HepG2 (cell line): ENCODE data around the gene STRBP. TPM values are rescaled to one million over a fixed set of nuclear protein-coding genes. Genes with fewer than 3 reads are reported as not detected.

ENCODE experiments used
- ATAC-seq: fragments of 200-7000 bp; cut with Tn5 transposase; 3 replicates; pipeline ENCODE4 v1.9.1; 2020; ENCODE audit warnings: mild to moderate bottlenecking, moderate library complexity
- BruUV-seq: library from RNA; stranded (reverse); fragments of 400-500 nt; replicated peaks from 2 replicates; lab custom pipeline; 2021; lab: Mats Ljungman, UMichigan
- CTCF ChIA-PET: fragments of 300-600 bp; formaldehyde crosslinking; extraction: SDS; loops from one replicate; lab custom pipeline; 2021; ENCODE audit warnings: low total read pairs, inconsistent platforms, low intra/inter-chr PET ratio; lab: Yijun Ruan, JAX
- POLR2A ChIA-PET: fragments of 350-600 bp; sonication (Branson Sonifier 250); formaldehyde crosslinking; loops from one replicate; lab custom pipeline; 2020; ENCODE audit warnings: antibody characterized with exemption, inconsistent platforms; lab: Yijun Ruan, JAX
- DNase-seq: peaks from one replicate; pipeline ENCODE4 v3.0.0-alpha.2; 2015; ENCODE audit warnings: low spot score
- FAIRE-seq: peaks from 3 replicates; lab custom pipeline; 2011; peaks lifted over from hg19 to GRCh38; lab: Jason Lieb, UNC
- H2AFZ ChIP-seq: one replicate; pipeline ENCODE4 v1.6.1; 2011; ENCODE audit warnings: low read length, inconsistent platforms
- H3K27ac ChIP-seq: fragments of 300-600 bp; 3 replicates; pipeline ENCODE4 v1.8.0; 2011; ENCODE audit warnings: mixed run types, mild to moderate bottlenecking, mixed read lengths, low read length, inconsistent platforms; ENCODE audit not compliant: insufficient read depth; ENCODE audit errors: extremely low read length
- H3K27me3 ChIP-seq, 2 experiments: fragments of 200-600 bp in 1 of 2; 2 replicates in 1 of 2; 3 replicates in 1 of 2; pipeline versions ENCODE4 v1.6.0 to v1.8.0; 2011; ENCODE audit warnings: low read length in 2 of 2, mild to moderate bottlenecking in 2 of 2, moderate library complexity in 2 of 2, inconsistent platforms in 1 of 2; ENCODE audit not compliant: insufficient read depth in 2 of 2, control insufficient read depth in 1 of 2
- H3K36me3 ChIP-seq, 2 experiments: fragments of 200-600 bp in 1 of 2; replicated peaks in 1 of 2; 2 replicates in 1 of 2; 3 replicates in 1 of 2; pipeline versions ENCODE4 v1.5.1 to v1.8.0; 2011; ENCODE audit warnings: low read length in 2 of 2, inconsistent platforms in 1 of 2; ENCODE audit not compliant: insufficient read depth in 2 of 2, control insufficient read depth in 1 of 2
- H3K4me1 ChIP-seq: 2 replicates; pipeline ENCODE4 v1.5.1; 2012; ENCODE audit warnings: low read length, inconsistent platforms; ENCODE audit not compliant: insufficient read depth
- H3K4me2 ChIP-seq: 2 replicates; pipeline ENCODE4 v1.6.0; 2011; ENCODE audit warnings: low read depth, low read length, inconsistent platforms
- H3K4me3 ChIP-seq, 3 experiments: fragments of 200-600 bp in 1 of 3; sonication (generic), shearing (Covaris generic) in 1 of 3; replicated peaks in 1 of 3; 2 replicates each; pipeline ENCODE4 v1.5.1; 2011 to 2016; ENCODE audit warnings: low read length in 3 of 3, inconsistent platforms in 2 of 3, low read depth in 2 of 3, mild to moderate bottlenecking in 2 of 3, control low read depth in 1 of 3, mixed read lengths in 1 of 3; ENCODE audit not compliant: insufficient read depth in 1 of 3
- H3K79me2 ChIP-seq: one replicate; pipeline ENCODE4 v1.6.1; 2011; ENCODE audit warnings: low read length, inconsistent platforms; ENCODE audit not compliant: insufficient read depth
- H3K9ac ChIP-seq: 2 replicates; pipeline ENCODE4 v1.6.0; 2011; ENCODE audit warnings: mild to moderate bottlenecking, low read depth, low read length, inconsistent platforms; ENCODE audit not compliant: insufficient read depth
- H3K9me3 ChIP-seq: 2 replicates; pipeline ENCODE4 v1.5.1; 2012; ENCODE audit warnings: mild to moderate bottlenecking, low read length
- H4K20me1 ChIP-seq: 2 replicates; pipeline ENCODE4 v1.6.0; 2011; ENCODE audit warnings: inconsistent platforms, mild to moderate bottlenecking, low read length, moderate library complexity; ENCODE audit not compliant: insufficient read depth
- AGO2 ChIP-seq: fragments of 200-400 bp; formaldehyde crosslinking; optimal IDR thresholded peaks from 2 replicates; pipeline ENCODE3; 2017; ENCODE audit warnings: mild to moderate bottlenecking, low read depth, low read length, moderate library complexity
- CREB1 ChIP-seq, 2 experiments: fragments of 450-650 bp in 1 of 2; IDR thresholded peaks; 2 replicates each; pipeline ENCODE4 v1.6.1; 2016 to 2017; ENCODE audit warnings: control low read depth in 1 of 2, mild to moderate bottlenecking in 1 of 2, missing compliant biosample characterization in 1 of 2, missing genetic modification characterization in 1 of 2
- FOXK2 ChIP-seq: fragments of 450-650 bp; IDR thresholded peaks from 2 replicates; pipeline ENCODE4 v1.6.1; 2016
- NFYC ChIP-seq: IDR thresholded peaks from 2 replicates; pipeline ENCODE4 v1.6.1; 2016; ENCODE audit warnings: missing genetic modification reagents, missing compliant biosample characterization
- SMAD3 ChIP-seq: sonication (generic); formaldehyde crosslinking; IDR thresholded peaks from 2 replicates; pipeline ENCODE4 v1.4.0; 2020; ENCODE audit warnings: missing genetic modification reagents
- ZBTB7A ChIP-seq: sonication (generic); formaldehyde crosslinking; IDR thresholded peaks from 2 replicates; pipeline ENCODE4 v1.8.0; 2022; ENCODE audit warnings: mild to moderate bottlenecking, missing genetic modification reagents
- ZNF296 ChIP-seq: sonication (generic); formaldehyde crosslinking; conservative IDR thresholded peaks from 2 replicates; pipeline ENCODE4 v1.5.0; 2020; ENCODE audit warnings: mild to moderate bottlenecking, missing genetic modification reagents
- ZNF703 ChIP-seq: sonication (generic); formaldehyde crosslinking; IDR thresholded peaks from 2 replicates; pipeline ENCODE4 v1.5.1; 2020; ENCODE audit warnings: missing genetic modification reagents, mild to moderate bottlenecking, moderate library complexity, borderline replicate concordance
- WGBS: methylation state at CpG from one replicate; pipeline ENCODE4 v1.1.6; 2017; ENCODE audit warnings: low lambda C conversion rate; 5-methylcytosine and 5-hydroxymethylcytosine counted together
- in situ Hi-C: cut with HindIII; loops from 2 replicates; pipeline ENCODE4 v1.10.0; 2017; ENCODE audit warnings: low pct_unique_long_range_greater_than_20kb; ENCODE audit not compliant: extremely low pct_ligation_motif_present
- intact Hi-C: fragments of 100-400 bp; cut with micrococcal nuclease; formaldehyde crosslinking; loops from one replicate; pipeline ENCODE4 v1.10.0; 2022; ENCODE audit not compliant: unreplicated experiment
- polyA plus RNA-seq, 8 experiments: library from polyadenylated mRNA; depleted of rRNA in 3 of 8; stranded (reverse) in 7 of 8; unstranded in 1 of 8; fragments of >200 nt; fragmentation: Illumina TruSeq in 4 of 8; extraction: Trizol in 4 of 8; gene quantifications; 2 replicates each; pipeline versions ENCODE4 v1.2.1 to v1.2.3, GENCODE V29; 2011 to 2016; ENCODE audit warnings: low read depth in 4 of 8, missing spikeins in 1 of 8, mixed read lengths in 1 of 8; ENCODE audit not compliant: insufficient read depth in 1 of 8
- total RNA-seq, 5 experiments: library from RNA; depleted of rRNA; stranded (reverse); fragments of >200 nt; fragmentation: Illumina TruSeq; extraction: Trizol; gene quantifications; 2 replicates each; pipeline ENCODE4 v1.2.3, GENCODE V29; 2016; ENCODE audit warnings: low read depth in 1 of 5
- TF ChIP-seq, protein P1 (sequence below): sonication (generic); formaldehyde crosslinking; IDR thresholded peaks from 2 replicates; pipeline ENCODE4 v1.8.1; 2023; ENCODE audit warnings: missing genetic modification reagents, inconsistent platforms, borderline replicate concordance
- TF ChIP-seq, protein P2 (sequence below): sonication (generic); formaldehyde crosslinking; IDR thresholded peaks from 2 replicates; pipeline ENCODE4 v1.4.0; 2020; ENCODE audit warnings: missing genetic modification reagents
- TF ChIP-seq, protein P3 (sequence below), 2 experiments: sonication (generic) in 1 of 2; formaldehyde crosslinking in 1 of 2; IDR thresholded peaks; 2 replicates each; pipeline versions ENCODE4 v1.5.1 to v1.6.1; 2011 to 2020; ENCODE audit warnings: borderline replicate concordance in 1 of 2, low read depth in 1 of 2, low read length in 1 of 2, mild to moderate bottlenecking in 1 of 2, missing genetic modification reagents in 1 of 2, moderate library complexity in 1 of 2
- TF ChIP-seq, protein P4 (sequence below): sonication (generic); formaldehyde crosslinking; IDR thresholded peaks from 2 replicates; pipeline ENCODE4 v1.4.0; 2020; ENCODE audit warnings: missing genetic modification reagents, borderline replicate concordance

Gene STRBP
- total and polyA plus RNA-seq, 2 of the 13 experiments (the other 11 are each of a cell fraction or from before 2014, with no cell fraction given): 14.5 to 38.5 TPM

DNA sequence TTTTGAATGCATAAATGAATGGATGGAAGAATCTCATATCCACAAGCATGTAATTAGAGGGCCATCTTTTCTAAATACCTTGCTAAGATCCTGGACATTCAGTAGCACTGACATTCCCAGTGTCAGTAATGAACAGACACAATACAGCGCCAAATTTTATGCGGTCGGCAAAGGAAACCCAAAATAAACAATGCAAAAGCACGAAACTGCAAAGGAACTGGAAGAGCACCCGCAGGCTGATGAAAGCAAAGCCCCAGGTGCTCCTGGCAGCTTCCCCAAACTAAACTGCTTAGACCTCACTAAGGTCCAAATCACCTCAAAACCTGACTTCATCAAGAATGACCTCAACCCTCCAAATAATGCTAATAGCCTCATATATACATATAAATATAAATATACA, 133.0 kb downstream of the STRBP start:
- POLR2A ChIA-PET: no interaction called here

DNA sequence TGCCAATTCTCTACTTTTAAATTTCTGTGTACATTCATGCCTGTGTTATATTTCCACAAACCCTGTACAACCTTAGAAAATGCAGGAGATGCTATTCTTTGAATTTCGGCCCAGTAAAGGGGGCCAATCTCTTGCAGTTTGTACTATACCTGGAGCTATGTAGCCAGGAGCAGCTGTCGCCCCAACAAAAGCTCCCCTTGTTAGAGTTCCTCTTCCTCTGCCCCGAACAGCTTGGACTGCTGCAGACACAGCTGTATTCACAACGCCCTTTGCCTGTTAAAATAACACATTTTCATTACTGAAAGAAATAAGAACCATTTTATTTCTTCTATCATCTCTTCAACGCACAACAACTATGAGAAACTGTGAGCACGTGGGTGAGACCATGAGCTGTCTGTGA, 135.7 kb downstream of the STRBP start:
- BruUV-seq: no TSS peak
- in situ Hi-C loops (no loop called here), intact Hi-C loops (no loop called here)
- no peaks in the 10 kb centered on the region for H3K27me3 ChIP-seq
- ChIA-PET POLR2A (no interaction called here), CTCF (no interaction called here)
- H3K4me1 ChIP-seq: peaks cover 24% of the 10 kb centered on the region
- no peak overlapping the region for H3K27ac ChIP-seq
- WGBS: 91% methylated on average over 6 of the region's 6 CpGs
- no peak overlapping the region for H3K4me2 ChIP-seq
- H3K79me2 ChIP-seq: no peaks in the 10 kb centered on the region
- H3K4me3 ChIP-seq: no peak overlapping the region
- H3K9ac ChIP-seq: no peak overlapping the region
- no peak overlapping the region for H2AFZ ChIP-seq
- no peaks in the 10 kb centered on the region for H4K20me1 ChIP-seq
- no peak for FAIRE-seq
- H3K9me3 ChIP-seq: no peaks in the 10 kb centered on the region
- peaks cover 6 to 11% of the 10 kb centered on the region in 2 experiments; a peak in 4 of 5 replicates for H3K36me3 ChIP-seq
- TF ChIP-seq, protein P1, sequence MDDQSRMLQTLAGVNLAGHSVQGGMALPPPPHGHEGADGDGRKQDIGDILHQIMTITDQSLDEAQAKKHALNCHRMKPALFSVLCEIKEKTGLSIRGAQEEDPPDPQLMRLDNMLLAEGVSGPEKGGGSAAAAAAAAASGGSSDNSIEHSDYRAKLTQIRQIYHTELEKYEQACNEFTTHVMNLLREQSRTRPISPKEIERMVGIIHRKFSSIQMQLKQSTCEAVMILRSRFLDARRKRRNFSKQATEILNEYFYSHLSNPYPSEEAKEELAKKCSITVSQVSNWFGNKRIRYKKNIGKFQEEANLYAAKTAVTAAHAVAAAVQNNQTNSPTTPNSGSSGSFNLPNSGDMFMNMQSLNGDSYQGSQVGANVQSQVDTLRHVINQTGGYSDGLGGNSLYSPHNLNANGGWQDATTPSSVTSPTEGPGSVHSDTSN (CRISPR knock-in tag): no peak
- TF ChIP-seq SMAD3 (no peak), ZNF703 (no peak), ZNF296 (CRISPR knock-in tag) (no peak), FOXK2 (no peak), NFYC (no peak)
- TF ChIP-seq, protein P2, sequence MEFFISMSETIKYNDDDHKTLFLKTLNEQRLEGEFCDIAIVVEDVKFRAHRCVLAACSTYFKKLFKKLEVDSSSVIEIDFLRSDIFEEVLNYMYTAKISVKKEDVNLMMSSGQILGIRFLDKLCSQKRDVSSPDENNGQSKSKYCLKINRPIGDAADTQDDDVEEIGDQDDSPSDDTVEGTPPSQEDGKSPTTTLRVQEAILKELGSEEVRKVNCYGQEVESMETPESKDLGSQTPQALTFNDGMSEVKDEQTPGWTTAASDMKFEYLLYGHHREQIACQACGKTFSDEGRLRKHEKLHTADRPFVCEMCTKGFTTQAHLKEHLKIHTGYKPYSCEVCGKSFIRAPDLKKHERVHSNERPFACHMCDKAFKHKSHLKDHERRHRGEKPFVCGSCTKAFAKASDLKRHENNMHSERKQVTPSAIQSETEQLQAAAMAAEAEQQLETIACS (CRISPR knock-in tag): no peak
- TF ChIP-seq, protein P3, sequence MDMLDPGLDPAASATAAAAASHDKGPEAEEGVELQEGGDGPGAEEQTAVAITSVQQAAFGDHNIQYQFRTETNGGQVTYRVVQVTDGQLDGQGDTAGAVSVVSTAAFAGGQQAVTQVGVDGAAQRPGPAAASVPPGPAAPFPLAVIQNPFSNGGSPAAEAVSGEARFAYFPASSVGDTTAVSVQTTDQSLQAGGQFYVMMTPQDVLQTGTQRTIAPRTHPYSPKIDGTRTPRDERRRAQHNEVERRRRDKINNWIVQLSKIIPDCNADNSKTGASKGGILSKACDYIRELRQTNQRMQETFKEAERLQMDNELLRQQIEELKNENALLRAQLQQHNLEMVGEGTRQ (IDR thresholded peaks at IDR 0.05; ENCODE audit: low read depth, low read length): no peak
- TF ChIP-seq, protein P3 (CRISPR knock-in tag; IDR thresholded peaks at IDR 0.05; ENCODE audit: borderline replicate concordance): no peak
- TF ChIP-seq, protein P4, sequence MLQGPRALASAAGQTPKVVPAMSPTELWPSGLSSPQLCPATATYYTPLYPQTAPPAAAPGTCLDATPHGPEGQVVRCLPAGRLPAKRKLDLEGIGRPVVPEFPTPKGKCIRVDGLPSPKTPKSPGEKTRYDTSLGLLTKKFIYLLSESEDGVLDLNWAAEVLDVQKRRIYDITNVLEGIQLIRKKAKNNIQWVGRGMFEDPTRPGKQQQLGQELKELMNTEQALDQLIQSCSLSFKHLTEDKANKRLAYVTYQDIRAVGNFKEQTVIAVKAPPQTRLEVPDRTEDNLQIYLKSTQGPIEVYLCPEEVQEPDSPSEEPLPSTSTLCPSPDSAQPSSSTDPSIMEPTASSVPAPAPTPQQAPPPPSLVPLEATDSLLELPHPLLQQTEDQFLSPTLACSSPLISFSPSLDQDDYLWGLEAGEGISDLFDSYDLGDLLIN (CRISPR knock-in tag): no peak
- TF ChIP-seq, all 625 proteins: peak for 0
- ATAC-seq (no peak), DNase-seq (no peak)

More for the DNA sequence above, 133.0 kb downstream of the STRBP start:
- Histone ChIP-seq H4K20me1 (no peaks in the 10 kb centered on the region), H3K27me3 (no peaks in the 10 kb centered on the region), H3K4me2 (no peak overlapping the region), H2AFZ (no peak overlapping the region), H3K9me3 (no peaks in the 10 kb centered on the region), H3K4me1 (peaks cover 24% of the 10 kb centered on the region), H3K9ac (no peak overlapping the region)
- 97% methylated on average over 5 of the region's 5 CpGs for WGBS
- DNase-seq: no peak
- in situ Hi-C loops: no loop called here
- no peak for TF ChIP-seq AGO2
- TF ChIP-seq ZBTB7A: no peak
- TF ChIP-seq CREB1 (IDR thresholded peaks at IDR 0.05): no peak
- no peak for TF ChIP-seq CREB1 (CRISPR knock-in tag; IDR thresholded peaks at IDR 0.05)
- TF ChIP-seq, all 625 proteins: peak for 0
- ATAC-seq (no peak), FAIRE-seq (no peak)
- no TSS peak for BruUV-seq
- Histone ChIP-seq H3K79me2 (no peaks in the 10 kb centered on the region), H3K27ac (no peak overlapping the region), H3K4me3 (no peak overlapping the region), H3K36me3 (peaks cover 1 to 12% of the 10 kb centered on the region in 2 experiments; a peak in 3 of 5 replicates)
- intact Hi-C loops: no loop called here
- CTCF ChIA-PET: no interaction called here
